HL-60 (cell line): ENCODE results near the gene CREB5.

Experiments
- CTCF ChIP-seq: IDR thresholded peaks from one replicate; pipeline ENCODE4 v1.5.1; 2011; ENCODE audit warnings: low read length, control low read depth, inconsistent platforms; ENCODE audit not compliant: insufficient read depth
- GABPA ChIP-seq: IDR thresholded peaks from 2 replicates; pipeline ENCODE4 v1.6.1; 2012; ENCODE audit warnings: low read depth
- POLR2AphosphoS5 ChIP-seq: IDR thresholded peaks from 2 replicates; pipeline ENCODE4 v1.6.1; 2012; ENCODE audit warnings: low read depth
- REST ChIP-seq: IDR thresholded peaks from 2 replicates; pipeline ENCODE4 v1.6.1; 2012; ENCODE audit warnings: low read depth; ENCODE audit not compliant: insufficient replicate concordance

GRCh38 chr7:28807396-28807994, 395.2 kb downstream of the CREB5 start:
- TF ChIP-seq CTCF = no peak
- TF ChIP-seq REST = no peak
- no peak for TF ChIP-seq POLR2AphosphoS5
- no peak for TF ChIP-seq GABPA
